SK-N-MC (cell line): ENCODE results near the gene CFAP58.
"Not testable (repeated sequence)": the region's sequence is repeated elsewhere in the genome, so short reads cannot be mapped to it uniquely, and the experiment has no call there.

Experiments used
- DNase-seq: peaks from one replicate; pipeline ENCODE4 v3.0.0-alpha.2; 2011; ENCODE audit warnings: low read depth, low spot score
- H3K27ac ChIP-seq: fragments of 200-600 bp; sonication (generic); 2 replicates; pipeline ENCODE4 v1.5.1; 2016; ENCODE audit warnings: mixed run types
- H3K36me3 ChIP-seq: fragments of 200-600 bp; sonication (generic); 2 replicates; pipeline ENCODE4 v1.6.1; 2017; ENCODE audit warnings: antibody characterized with exemption, low read length, mixed read lengths; ENCODE audit not compliant: insufficient read depth
- H3K4me3 ChIP-seq: fragments of 200-600 bp; sonication (generic); 2 replicates; pipeline ENCODE4 v1.5.1; 2016
- H3K9ac ChIP-seq: fragments of 200-600 bp; sonication (generic); 2 replicates; pipeline ENCODE4 v1.8.0; 2017; ENCODE audit warnings: mixed run types, mixed read lengths; ENCODE audit not compliant: insufficient read length
- H3K9me3 ChIP-seq: fragments of 200-600 bp; sonication (generic); 2 replicates; pipeline ENCODE4 v1.6.1; 2017; ENCODE audit warnings: low read depth, mild to moderate bottlenecking, antibody characterized with exemption, low read length, moderate library complexity, mixed read lengths
- EZH2 ChIP-seq: fragments of 200-600 bp; sonication (generic); IDR thresholded peaks from one replicate; pipeline ENCODE4 v1.6.1; 2017; ENCODE audit warnings: antibody characterized with exemption
- FOXP2 ChIP-seq: optimal IDR thresholded peaks from 2 replicates; pipeline ENCODE3; 2011; ENCODE audit warnings: mild to moderate bottlenecking, moderate library complexity; ENCODE audit not compliant: insufficient read depth; ENCODE audit errors: extremely low read length, control extremely low read depth
- POLR2AphosphoS5 ChIP-seq: IDR thresholded peaks from 2 replicates; pipeline ENCODE4 v1.6.1; 2012; ENCODE audit warnings: mild to moderate bottlenecking, low read depth, low read length, borderline replicate concordance

CFAP58 gene

GRCh38 chr10:104447331-104447730 is 93.7 kb downstream of the CFAP58 start:
- no peak for DNase-seq
- Histone ChIP-seq H3K27ac (no peak overlapping the region), H3K9me3 (no peaks in the 10 kb centered on the region), H3K4me3 (no peak overlapping the region), H3K36me3 (no peaks in the 10 kb centered on the region), H3K9ac (no peak overlapping the region)
- TF ChIP-seq POLR2AphosphoS5 (no peak), EZH2 (no peak), FOXP2 (no peak)

- no peaks in the 10 kb centered on the region for H3K9me3 ChIP-seq
- no peak overlapping the region for H3K27ac ChIP-seq
- TF ChIP-seq EZH2 (no peak), POLR2AphosphoS5 (no peak), FOXP2 (no peak)
- H3K9ac ChIP-seq: no peak overlapping the region
- no peak for DNase-seq
- H3K36me3 ChIP-seq: no peaks in the 10 kb centered on the region
- no peak overlapping the region for H3K4me3 ChIP-seq
Observed at GRCh38 chr10:104447906-104448305, 94.3 kb downstream of the CFAP58 start.

GRCh38 chr10:104449391-104449790 is 95.8 kb downstream of the CFAP58 start:
- DNase-seq: no peak
- Histone ChIP-seq H3K36me3 (no peaks in the 10 kb centered on the region), H3K9ac (no peak overlapping the region), H3K27ac (no peak overlapping the region), H3K9me3 (no peaks in the 10 kb centered on the region), H3K4me3 (no peak overlapping the region)
- TF ChIP-seq EZH2 (no peak), FOXP2 (no peak), POLR2AphosphoS5 (no peak)

- Histone ChIP-seq H3K9me3 (no peaks in the 10 kb centered on the region), H3K36me3 (no peaks in the 10 kb centered on the region), H3K4me3 (no peak overlapping the region), H3K9ac (no peak overlapping the region), H3K27ac (no peak overlapping the region)
- TF ChIP-seq POLR2AphosphoS5 (no peak), EZH2 (no peak), FOXP2 (no peak)
- no peak for DNase-seq
Observed at GRCh38 chr10:104450490-104450889, 96.9 kb downstream of the CFAP58 start.

- TF ChIP-seq FOXP2 (no peak), POLR2AphosphoS5 (no peak), EZH2 (no peak)
- Histone ChIP-seq H3K4me3 (no peak overlapping the region), H3K9ac (no peak overlapping the region), H3K9me3 (no peaks in the 10 kb centered on the region), H3K27ac (no peak overlapping the region), H3K36me3 (no peaks in the 10 kb centered on the region)
- DNase-seq: no peak
Observed at GRCh38 chr10:104450954-104451353, 97.3 kb downstream of the CFAP58 start.

- Histone ChIP-seq H3K4me3 (no peak overlapping the region), H3K36me3 (no peaks in the 10 kb centered on the region), H3K9me3 (no peaks in the 10 kb centered on the region), H3K27ac (no peak overlapping the region), H3K9ac (no peak overlapping the region)
- DNase-seq: no peak
- no peak for TF ChIP-seq POLR2AphosphoS5
- no peak for TF ChIP-seq FOXP2
- TF ChIP-seq EZH2: no peak
Observed at GRCh38 chr10:104452977-104453376, 99.3 kb downstream of the CFAP58 start.

- TF ChIP-seq POLR2AphosphoS5 (no peak), FOXP2 (no peak), EZH2 (no peak)
- Histone ChIP-seq H3K9me3 (no peaks in the 10 kb centered on the region), H3K36me3 (no peaks in the 10 kb centered on the region), H3K9ac (no peak overlapping the region), H3K27ac (no peak overlapping the region), H3K4me3 (no peak overlapping the region)
- DNase-seq: no peak
Observed at GRCh38 chr10:104456802-104457542, 103.3 kb downstream of the CFAP58 start.

- H3K36me3 ChIP-seq: no peaks in the 10 kb centered on the region
- H3K27ac ChIP-seq: no peak overlapping the region
- no peak overlapping the region for H3K9ac ChIP-seq
- DNase-seq: no peak
- no peaks in the 10 kb centered on the region for H3K9me3 ChIP-seq
- TF ChIP-seq EZH2 (no peak), FOXP2 (no peak), POLR2AphosphoS5 (no peak)
- H3K4me3 ChIP-seq: no peak overlapping the region
Observed at GRCh38 chr10:104457543-104457828, 103.9 kb downstream of the CFAP58 start.

- not testable (repeated sequence) for DNase-seq, H3K9ac ChIP-seq, H3K9me3 ChIP-seq, H3K36me3 ChIP-seq, H3K27ac ChIP-seq, H3K4me3 ChIP-seq
Observed at GRCh38 chr10:104465575-104465974, 111.9 kb downstream of the CFAP58 start.

- not testable (repeated sequence) for H3K36me3 ChIP-seq, H3K4me3 ChIP-seq, H3K9me3 ChIP-seq, H3K9ac ChIP-seq, DNase-seq, H3K27ac ChIP-seq
Observed at GRCh38 chr10:104468818-104469217, 115.2 kb downstream of the CFAP58 start.
